Endothelial cell of umbilical vein (primary cell): Measurements from ENCODE around the gene GATA2. TPM values are rescaled to one million over a fixed set of nuclear protein-coding genes. Genes with fewer than 3 reads are reported as not detected.
A peak's percentile ranks its signal among the peaks of the same experiment; 100 is the strongest.

Experiments used
- BruUV-seq: library from RNA; stranded (reverse); fragments of 400-500 nt; replicated peaks from 2 replicates; lab custom pipeline; 2021; lab: Mats Ljungman, UMichigan
- CTCF ChIA-PET: fragments of 300-600, 350-600 bp; sonication (Branson Sonifier 250); formaldehyde crosslinking; loops from one replicate; lab custom pipeline; 2021; ENCODE audit warnings: antibody characterized with exemption, inconsistent platforms; lab: Charles Lee
- POLR2A ChIA-PET: fragments of 300-600, 350-600 bp; sonication (Branson Sonifier 250); formaldehyde crosslinking; loops from one replicate; lab custom pipeline; 2021; ENCODE audit warnings: antibody characterized with exemption, inconsistent platforms; lab: Charles Lee
- DNase-seq: peaks from one replicate; pipeline ENCODE4 v3.0.0-alpha.2; 2011; ENCODE audit warnings: low read depth, low spot score
- FAIRE-seq: peaks from 2 replicates; lab custom pipeline; 2011; peaks lifted over from hg19 to GRCh38; lab: Jason Lieb, UNC
- H2AFZ ChIP-seq: 2 replicates; pipeline ENCODE4 v1.6.0; 2012; ENCODE audit warnings: low read depth, low read length, control low read depth, inconsistent platforms
- H3K27ac ChIP-seq: 2 replicates; pipeline ENCODE4 v1.5.1; 2011; ENCODE audit warnings: low read depth, mild to moderate bottlenecking, control low read depth, low read length, moderate library complexity; ENCODE audit not compliant: insufficient read depth
- H3K27me3 ChIP-seq, 2 experiments: 2 replicates each; pipeline versions ENCODE4 v1.6.0 to v1.6.1; 2011; ENCODE audit warnings: low read length in 2 of 2, mixed read lengths in 1 of 2; ENCODE audit not compliant: control insufficient read depth in 2 of 2, insufficient read depth in 2 of 2
- H3K36me3 ChIP-seq, 2 experiments: 2 replicates in 1 of 2; 3 replicates in 1 of 2; pipeline ENCODE4 v1.5.1; 2011; ENCODE audit warnings: low read length in 2 of 2, mild to moderate bottlenecking in 1 of 2, moderate library complexity in 1 of 2; ENCODE audit not compliant: control insufficient read depth in 2 of 2, insufficient read depth in 2 of 2; ENCODE audit errors: extremely low read depth in 1 of 2
- H3K4me1 ChIP-seq: 3 replicates; pipeline ENCODE4 v1.5.1; 2011; ENCODE audit warnings: mild to moderate bottlenecking, low read length; ENCODE audit not compliant: control insufficient read depth, insufficient read depth; ENCODE audit errors: extremely low read depth
- H3K4me2 ChIP-seq: 2 replicates; pipeline ENCODE4 v1.6.1; 2011; ENCODE audit warnings: low read length, control low read depth, mixed read lengths; ENCODE audit not compliant: insufficient read depth
- H3K4me3 ChIP-seq, 3 experiments: fragments of 200-600 bp in 1 of 3; sonication (generic), shearing (Covaris generic) in 1 of 3; replicated peaks in 1 of 3; 2 replicates each; pipeline ENCODE4 v1.5.1; 2011 to 2016; ENCODE audit warnings: control low read depth in 3 of 3, low read length in 3 of 3, mild to moderate bottlenecking in 2 of 3, inconsistent platforms in 1 of 3, low read depth in 1 of 3, moderate library complexity in 1 of 3; ENCODE audit not compliant: insufficient read depth in 1 of 3
- H3K79me2 ChIP-seq: 2 replicates; pipeline ENCODE4 v1.6.0; 2012; ENCODE audit warnings: low read length, inconsistent platforms; ENCODE audit not compliant: control insufficient read depth, insufficient read depth
- H3K9ac ChIP-seq: replicated peaks from 2 replicates; pipeline ENCODE3; 2011; ENCODE audit warnings: low read length, control low read depth; ENCODE audit not compliant: insufficient read depth; ENCODE audit errors: extremely low read depth
- H3K9me1 ChIP-seq: replicated peaks from 3 replicates; pipeline ENCODE4 v1.6.0; 2011; ENCODE audit warnings: mild to moderate bottlenecking, low read length; ENCODE audit not compliant: control insufficient read depth, insufficient read depth; ENCODE audit errors: extremely low read depth
- H3K9me3 ChIP-seq: replicated peaks from 2 replicates; pipeline ENCODE4 v1.5.1; 2012; ENCODE audit warnings: low read length, inconsistent platforms; ENCODE audit not compliant: control insufficient read depth, insufficient read depth
- H4K20me1 ChIP-seq: replicated peaks from 2 replicates; pipeline ENCODE3; 2011; ENCODE audit warnings: mild to moderate bottlenecking, low read length; ENCODE audit not compliant: control insufficient read depth, insufficient read depth; ENCODE audit errors: extremely low read depth
- EZH2 ChIP-seq: IDR thresholded peaks from 2 replicates; pipeline ENCODE4 v1.6.1; 2012; ENCODE audit warnings: borderline replicate concordance, low read depth, mild to moderate bottlenecking, moderate library complexity, low read length, inconsistent platforms; ENCODE audit not compliant: severe bottlenecking
- GATA2 ChIP-seq: IDR thresholded peaks from 2 replicates; pipeline ENCODE4 v1.7.0; 2011; ENCODE audit warnings: low read depth, mild to moderate bottlenecking, moderate library complexity, mixed read lengths, low read length; ENCODE audit not compliant: insufficient read length, insufficient read depth
- JUN ChIP-seq: IDR thresholded peaks from 2 replicates; pipeline ENCODE4 v1.6.1; 2011; ENCODE audit warnings: borderline replicate concordance, low read depth; ENCODE audit not compliant: insufficient read length, insufficient read depth
- MYC ChIP-seq: IDR thresholded peaks from one replicate; pipeline ENCODE4 v1.6.1; 2011; ENCODE audit warnings: mild to moderate bottlenecking, low read depth, low read length
- POLR2A ChIP-seq: IDR thresholded peaks from 2 replicates; pipeline ENCODE4 v1.6.1; 2012; ENCODE audit warnings: low read depth, mild to moderate bottlenecking, control low read depth, low read length
- POLR2AphosphoS5 ChIP-seq: IDR thresholded peaks from 2 replicates; pipeline ENCODE4 v1.6.1; 2012; ENCODE audit warnings: low read depth, mild to moderate bottlenecking, control low read depth, low read length, moderate library complexity; ENCODE audit not compliant: insufficient read depth
- dilution Hi-C: fragments of 300-500 bp; cut with MboI; formaldehyde crosslinking; loops from one replicate; pipeline ENCODE4 v1.15.0; 2019; ENCODE audit warnings: low sequenced_read_pairs; ENCODE audit not compliant: extremely low pct_ligation_motif_present
- intact Hi-C: fragments of 100-400 bp; cut with micrococcal nuclease; formaldehyde crosslinking; loops from one replicate; pipeline ENCODE4 v1.10.0; 2022
- polyA plus RNA-seq, 4 experiments: library from polyadenylated mRNA; depleted of rRNA in 3 of 4; stranded (reverse) in 3 of 4; unstranded in 1 of 4; fragments of >200 nt; gene quantifications; 2 replicates each; pipeline versions ENCODE4 v1.2.1 to v1.2.3, GENCODE V29; 2011 to 2012; ENCODE audit warnings: missing spikeins in 1 of 4
- total RNA-seq: library from RNA; stranded (reverse); gene quantifications from 2 replicates; pipeline ENCODE4 v1.2.3, GENCODE V29; 2021
- TF ChIP-seq, protein P1 (sequence below): IDR thresholded peaks from 2 replicates; pipeline ENCODE4 v1.6.1; 2011; ENCODE audit not compliant: insufficient read depth, insufficient read length

Gene GATA2
- total and polyA plus RNA-seq, 2 donors (not counting 3 experiments of a cell fraction or from before 2014, with no cell fraction given), result 28.8 to 62.2 TPM

DNA sequence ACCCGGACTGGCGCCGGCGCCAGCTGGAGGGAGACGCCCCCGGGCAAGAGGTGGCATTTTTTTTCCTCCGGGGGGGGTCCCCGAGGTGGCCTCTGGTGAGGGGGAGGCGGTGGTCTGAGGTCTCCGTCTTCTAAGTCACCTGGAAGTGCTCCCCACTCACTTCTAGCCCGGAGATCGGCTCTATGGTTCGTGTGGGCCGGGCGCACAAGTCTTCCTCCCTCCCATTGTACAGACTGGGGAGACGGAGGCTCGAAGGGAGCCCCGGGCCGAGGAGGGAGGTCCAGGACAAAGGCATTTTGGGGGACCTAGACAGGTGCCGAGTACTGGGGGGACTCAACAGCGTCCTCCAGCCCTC is 4.4 kb downstream of the GATA2 start:
- DNase-seq, result no peak
- no peak for FAIRE-seq
- H3K9me1 ChIP-seq, result no peaks in the 10 kb centered on the region
- peaks cover 27% of the 10 kb centered on the region for H3K4me1 ChIP-seq
- H3K27me3 ChIP-seq, result no peaks in the 10 kb centered on the region
- peaks cover 98% of the 10 kb centered on the region for H3K79me2 ChIP-seq
- H3K9me3 ChIP-seq, result no peaks in the 10 kb centered on the region
- TF ChIP-seq POLR2AphosphoS5 (peak; percentile 25), POLR2A (no peak)
- peak overlapping the region; percentile 76 for H3K4me2 ChIP-seq
- H4K20me1 ChIP-seq, result no peaks in the 10 kb centered on the region
- ChIA-PET CTCF (interaction anchor here (1.4 to 1.8 kb wide), 3 partner anchors 9 to 120 kb away, joined by 3 to 10 read pairs (median 6); no protein-coding TSS in a partner anchor), POLR2A (no interaction called here)
- peak overlapping the region; percentile 53 for H2AFZ ChIP-seq
- intact Hi-C loops, result no loop called here
- H3K36me3 ChIP-seq, result peaks cover 0 to 9% of the 10 kb centered on the region in 2 experiments
- H3K27ac ChIP-seq, result peak overlapping the region; percentile 97
- dilution Hi-C loops, result no loop called here
- H3K4me3 ChIP-seq, result peak overlapping the region; percentile 77 to 95 (median 83)
- H3K9ac ChIP-seq, result peak overlapping the region; percentile 94
- BruUV-seq, result no TSS peak

DNA sequence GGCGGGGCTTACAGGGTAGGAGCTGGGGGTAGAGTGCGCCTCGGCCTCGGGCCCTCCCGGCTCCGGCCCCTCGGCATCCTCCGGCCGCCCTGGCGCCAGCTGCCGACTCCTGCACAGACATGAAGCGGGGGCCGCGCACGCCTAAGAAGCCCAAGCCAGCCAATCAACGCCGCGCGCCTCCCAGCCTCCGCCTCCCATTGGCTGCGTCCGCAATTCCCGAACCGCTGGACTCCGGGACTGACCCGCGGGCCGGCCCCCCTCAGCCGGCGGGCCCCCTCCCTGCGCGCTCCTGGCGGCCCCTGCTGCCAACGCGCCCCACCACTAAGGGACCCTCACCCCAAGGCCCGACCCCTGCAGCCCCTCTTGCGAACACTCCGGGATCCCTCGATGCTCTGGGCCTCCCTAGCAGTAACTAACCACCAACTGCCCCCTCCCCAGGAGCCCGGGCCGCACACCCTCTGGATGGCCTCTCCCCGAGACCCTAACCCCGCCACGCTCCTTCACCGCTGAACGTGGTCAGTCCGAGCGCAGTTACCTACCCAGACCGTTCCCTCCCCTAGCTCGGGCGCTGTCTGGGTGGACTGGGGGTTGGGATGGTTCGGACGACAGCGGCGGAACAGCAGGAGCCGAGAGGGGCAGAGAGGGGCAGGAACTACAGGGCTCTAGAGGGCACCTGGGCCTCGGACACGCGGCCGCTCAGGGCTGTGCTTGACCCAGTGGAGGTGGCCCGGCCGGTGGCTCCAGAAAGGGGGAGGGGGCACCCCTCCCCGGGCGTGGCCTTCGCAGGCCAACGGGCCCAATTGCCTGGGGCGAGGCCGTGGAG is 5.0 kb downstream of the GATA2 start:
- Histone ChIP-seq H3K79me2 (peaks cover 93% of the 10 kb centered on the region), H3K9ac (peak overlapping the region; percentile 94), H3K36me3 (peaks cover 0 to 9% of the 10 kb centered on the region in 2 experiments), H3K27me3 (no peaks in the 10 kb centered on the region), H3K9me1 (no peaks in the 10 kb centered on the region), H2AFZ (peak overlapping the region; percentile 64), H3K4me2 (peak overlapping the region; percentile 96), H3K9me3 (no peaks in the 10 kb centered on the region), H3K4me3 (peak overlapping the region; percentile 77 to 95 (median 83)), H3K4me1 (peaks cover 30% of the 10 kb centered on the region), H3K27ac (peak overlapping the region; percentile 97), H4K20me1 (no peaks in the 10 kb centered on the region)
- intact Hi-C loops (no loop called here), dilution Hi-C loops (no loop called here)
- FAIRE-seq (peak; percentile 89), DNase-seq (peak; percentile 94)
- no TSS peak for BruUV-seq
- CTCF ChIA-PET, result interaction anchor here (0.8 to 1.5 kb wide), 4 partner anchors 9 to 121 kb away, joined by 3 to 5 read pairs (median 4); no protein-coding TSS in a partner anchor
- POLR2A ChIA-PET, result no interaction called here
- TF ChIP-seq MYC, result peak; percentile 7
- peak; percentile 99 for TF ChIP-seq POLR2AphosphoS5
- TF ChIP-seq EZH2, result no peak
- no peak for TF ChIP-seq GATA2
- TF ChIP-seq POLR2A, result peak; percentile 99
- no peak for TF ChIP-seq JUN
- TF ChIP-seq, protein P1, sequence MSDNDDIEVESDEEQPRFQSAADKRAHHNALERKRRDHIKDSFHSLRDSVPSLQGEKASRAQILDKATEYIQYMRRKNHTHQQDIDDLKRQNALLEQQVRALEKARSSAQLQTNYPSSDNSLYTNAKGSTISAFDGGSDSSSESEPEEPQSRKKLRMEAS, result no peak
